HepG2 (cell line): Measurements from ENCODE around the gene JPH4. TPM values are rescaled to one million over a fixed set of nuclear protein-coding genes. Genes with fewer than 3 reads are reported as not detected.

ENCODE experiments used
- ARID2 ChIP-seq: sonication (generic); formaldehyde crosslinking; IDR thresholded peaks from 2 replicates; pipeline ENCODE4 v1.8.1; 2022; ENCODE audit warnings: mild to moderate bottlenecking, missing genetic modification reagents, borderline replicate concordance
- DZIP1 ChIP-seq: sonication (generic); formaldehyde crosslinking; IDR thresholded peaks from 2 replicates; pipeline ENCODE4 v1.5.0; 2020; ENCODE audit warnings: mild to moderate bottlenecking, missing genetic modification reagents
- FOXA3 ChIP-seq: IDR thresholded peaks from 2 replicates; pipeline ENCODE4 v1.6.1; 2016; ENCODE audit warnings: missing genetic modification reagents, missing compliant biosample characterization
- HMGXB4 ChIP-seq, 2 experiments: sonication (generic) in 1 of 2; formaldehyde crosslinking in 1 of 2; IDR thresholded peaks; 2 replicates each; pipeline versions ENCODE4 v1.4.0 to v1.6.1; 2018 to 2020; ENCODE audit warnings: missing genetic modification reagents in 2 of 2, borderline replicate concordance in 1 of 2, low read depth in 1 of 2, mild to moderate bottlenecking in 1 of 2, missing biosample characterization in 1 of 2
- NR2F1 ChIP-seq, 2 experiments: fragments of 450-650 bp in 1 of 2; formaldehyde crosslinking in 1 of 2; IDR thresholded peaks; 2 replicates each; pipeline versions ENCODE4 v1.5.0 to v1.6.1; 2016 to 2020; ENCODE audit warnings: mild to moderate bottlenecking in 1 of 2, missing compliant biosample characterization in 1 of 2, missing genetic modification reagents in 1 of 2, moderate library complexity in 1 of 2
- RCOR2 ChIP-seq: IDR thresholded peaks from 2 replicates; pipeline ENCODE4 v1.6.1; 2016; ENCODE audit warnings: missing biosample characterization, missing genetic modification reagents
- RFXAP ChIP-seq: sonication (generic); formaldehyde crosslinking; IDR thresholded peaks from 2 replicates; pipeline ENCODE4 v1.4.0; 2020; ENCODE audit warnings: missing genetic modification reagents, borderline replicate concordance
- SNAPC5 ChIP-seq: sonication (generic); formaldehyde crosslinking; IDR thresholded peaks from 2 replicates; pipeline ENCODE4 v1.8.1; 2023; ENCODE audit warnings: mild to moderate bottlenecking, missing genetic modification reagents, borderline replicate concordance
- SYNCRIP ChIP-seq: fragments of 200-400 bp; formaldehyde crosslinking; IDR thresholded peaks from 2 replicates; pipeline ENCODE4 v1.6.1; 2018; ENCODE audit warnings: mild to moderate bottlenecking, low read depth, low read length; ENCODE audit not compliant: insufficient read depth
- ZBTB33 ChIP-seq: sonication (generic); formaldehyde crosslinking; IDR thresholded peaks from 2 replicates; pipeline ENCODE4 v1.4.0; 2020; ENCODE audit warnings: missing genetic modification reagents
- ZBTB7A ChIP-seq: sonication (generic); formaldehyde crosslinking; IDR thresholded peaks from 2 replicates; pipeline ENCODE4 v1.8.0; 2022; ENCODE audit warnings: mild to moderate bottlenecking, missing genetic modification reagents
- ZNF230 ChIP-seq: sonication (generic); formaldehyde crosslinking; IDR thresholded peaks from 2 replicates; pipeline ENCODE4 v1.4.0; 2020; ENCODE audit warnings: mild to moderate bottlenecking, missing genetic modification reagents
- ZNF343 ChIP-seq: sonication (generic); formaldehyde crosslinking; IDR thresholded peaks from 2 replicates; pipeline ENCODE4 v1.4.0; 2020; ENCODE audit warnings: mild to moderate bottlenecking, missing genetic modification reagents
- ZNF550 ChIP-seq: sonication (generic); formaldehyde crosslinking; IDR thresholded peaks from 2 replicates; pipeline ENCODE4 v1.4.0; 2020; ENCODE audit warnings: mild to moderate bottlenecking, missing genetic modification reagents, borderline replicate concordance
- ZNF687 ChIP-seq: sonication (generic); formaldehyde crosslinking; IDR thresholded peaks from 2 replicates; pipeline ENCODE4 v1.5.1; 2020; ENCODE audit warnings: mild to moderate bottlenecking, missing genetic modification reagents, moderate library complexity
- ZNF772 ChIP-seq: sonication (generic); formaldehyde crosslinking; IDR thresholded peaks from 2 replicates; pipeline ENCODE4 v1.5.0; 2020; ENCODE audit warnings: mild to moderate bottlenecking, missing genetic modification reagents
- ZNF773 ChIP-seq: sonication (generic); formaldehyde crosslinking; IDR thresholded peaks from 2 replicates; pipeline ENCODE4 v1.4.0; 2020; ENCODE audit warnings: missing genetic modification reagents, borderline replicate concordance
- polyA plus RNA-seq, 8 experiments: library from polyadenylated mRNA; depleted of rRNA in 3 of 8; stranded (reverse) in 7 of 8; unstranded in 1 of 8; fragments of >200 nt; fragmentation: Illumina TruSeq in 4 of 8; extraction: Trizol in 4 of 8; gene quantifications; 2 replicates each; pipeline versions ENCODE4 v1.2.1 to v1.2.3, GENCODE V29; 2011 to 2016; ENCODE audit warnings: low read depth in 4 of 8, missing spikeins in 1 of 8, mixed read lengths in 1 of 8; ENCODE audit not compliant: insufficient read depth in 1 of 8
- total RNA-seq, 5 experiments: library from RNA; depleted of rRNA; stranded (reverse); fragments of >200 nt; fragmentation: Illumina TruSeq; extraction: Trizol; gene quantifications; 2 replicates each; pipeline ENCODE4 v1.2.3, GENCODE V29; 2016; ENCODE audit warnings: low read depth in 1 of 5

JPH4 gene
- total and polyA plus RNA-seq, 2 of the 13 experiments (the other 11 are each of a cell fraction or from before 2014, with no cell fraction given): 0.08 to 0.22 TPM

- TF ChIP-seq ZNF230 (0 out of 2 replicates have a peak, but pooled peaks have one; percentile 34), ZNF772 (CRISPR knock-in tag) (no peak), RFXAP (CRISPR knock-in tag) (0 out of 2 replicates have a peak, but pooled peaks have one; percentile 56), NR2F1 (CRISPR knock-in tag; IDR thresholded peaks at IDR 0.05) (0 out of 4 replicates have a peak, but pooled peaks of 1 of the 2 experiments have one; percentile 31), SYNCRIP (no peak), DZIP1 (CRISPR knock-in tag) (0 out of 2 replicates have a peak, but pooled peaks have one; percentile 79), ZBTB33 (CRISPR knock-in tag) (0 out of 2 replicates have a peak, but pooled peaks have one; percentile 31), ZBTB7A (CRISPR knock-in tag) (peak; percentile 34; the same call in 1 of the 2 replicates), FOXA3 (CRISPR knock-in tag) (no peak), ZNF550 (CRISPR knock-in tag) (no peak), ARID2 (CRISPR knock-in tag) (no peak), ZNF773 (CRISPR knock-in tag) (0 out of 2 replicates have a peak, but pooled peaks have one; percentile 27), HMGXB4 (CRISPR knock-in tag; IDR thresholded peaks at IDR 0.05; ENCODE audit: borderline replicate concordance in 1 of 2, low read depth in 1 of 2) (0 out of 4 replicates have a peak, but pooled peaks of 1 of the 2 experiments have one; percentile 26), RCOR2 (CRISPR knock-in tag) (no peak), ZNF687 (CRISPR knock-in tag) (0 out of 2 replicates have a peak, but pooled peaks have one; percentile 19), ZNF343 (CRISPR knock-in tag) (no peak), SNAPC5 (CRISPR knock-in tag) (peak; percentile 60; the same call in 1 of the 2 replicates)
Measured at GRCh38 chr14:23546450-23547035, 32.0 kb downstream of the JPH4 start (continued).
